ENCODE results near the gene MICAL2.

Gene MICAL2

DNA sequence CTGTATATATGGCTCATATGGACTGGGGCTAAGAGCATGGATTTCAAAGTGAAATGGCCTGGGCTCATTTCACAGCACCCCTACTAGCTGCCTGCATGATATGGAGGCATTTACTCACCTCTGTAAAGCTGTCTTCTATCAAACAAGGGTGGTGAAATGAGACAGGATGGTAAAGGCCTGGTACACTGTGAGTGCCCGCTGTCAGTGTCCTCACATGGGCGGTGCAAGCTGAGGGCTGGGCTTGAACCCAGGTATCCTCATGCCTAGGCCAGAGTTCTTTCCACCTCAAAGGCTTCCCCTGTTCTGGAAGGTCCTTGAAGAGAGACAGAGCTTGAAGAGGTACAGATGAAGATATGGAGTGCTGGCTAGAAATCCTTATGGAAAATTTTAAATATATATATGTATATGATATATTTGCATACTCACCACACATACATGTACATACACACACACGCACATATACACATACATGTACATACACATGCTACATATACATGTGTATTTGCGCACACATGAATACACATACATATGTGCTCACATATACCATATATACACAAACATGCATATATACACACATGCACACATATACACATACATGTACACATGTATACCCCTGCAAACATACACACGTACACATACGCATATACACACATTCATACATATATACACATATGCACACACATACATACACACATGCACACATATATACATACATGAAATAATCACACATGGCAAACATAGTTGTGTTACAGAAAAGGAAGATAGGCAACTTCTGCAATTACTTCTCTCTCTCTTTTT is 44.7 kb downstream of the MICAL2 start:
- Histone ChIP-seq H3K9me3 (ENCODE audit: control insufficient read depth, insufficient read depth, low read depth, low read length) (no peaks in the 10 kb centered on the region), H3K27ac (ENCODE audit: extremely low read depth, low read depth, low read length) (no peak overlapping the region), H3K4me1 (ENCODE audit: control insufficient read depth, insufficient read depth, low read length) (no peaks in the 10 kb centered on the region), H3K36me3 (ENCODE audit: control insufficient read depth in 2 of 2, insufficient read depth in 1 of 2, low read length in 2 of 2) (no peaks in the 10 kb centered on the region), H3K4me3 (ENCODE audit: low read depth, low read length) (no peak overlapping the region)
- ChIA-PET POLR2A (no interaction called here), CTCF (interaction anchor here (0.6 kb wide), 1 partner anchor 100 kb away, joined by 4 read pairs; no protein-coding TSS in a partner anchor)
- no peak for TF ChIP-seq ZNF354C (tag by site-specific recombination; IDR thresholded peaks at IDR 0.05; ENCODE audit: borderline replicate concordance, low read depth)
- no peak for TF ChIP-seq ZNF707 (tag by site-specific recombination; IDR thresholded peaks at IDR 0.05)
- TF ChIP-seq, protein P1, sequence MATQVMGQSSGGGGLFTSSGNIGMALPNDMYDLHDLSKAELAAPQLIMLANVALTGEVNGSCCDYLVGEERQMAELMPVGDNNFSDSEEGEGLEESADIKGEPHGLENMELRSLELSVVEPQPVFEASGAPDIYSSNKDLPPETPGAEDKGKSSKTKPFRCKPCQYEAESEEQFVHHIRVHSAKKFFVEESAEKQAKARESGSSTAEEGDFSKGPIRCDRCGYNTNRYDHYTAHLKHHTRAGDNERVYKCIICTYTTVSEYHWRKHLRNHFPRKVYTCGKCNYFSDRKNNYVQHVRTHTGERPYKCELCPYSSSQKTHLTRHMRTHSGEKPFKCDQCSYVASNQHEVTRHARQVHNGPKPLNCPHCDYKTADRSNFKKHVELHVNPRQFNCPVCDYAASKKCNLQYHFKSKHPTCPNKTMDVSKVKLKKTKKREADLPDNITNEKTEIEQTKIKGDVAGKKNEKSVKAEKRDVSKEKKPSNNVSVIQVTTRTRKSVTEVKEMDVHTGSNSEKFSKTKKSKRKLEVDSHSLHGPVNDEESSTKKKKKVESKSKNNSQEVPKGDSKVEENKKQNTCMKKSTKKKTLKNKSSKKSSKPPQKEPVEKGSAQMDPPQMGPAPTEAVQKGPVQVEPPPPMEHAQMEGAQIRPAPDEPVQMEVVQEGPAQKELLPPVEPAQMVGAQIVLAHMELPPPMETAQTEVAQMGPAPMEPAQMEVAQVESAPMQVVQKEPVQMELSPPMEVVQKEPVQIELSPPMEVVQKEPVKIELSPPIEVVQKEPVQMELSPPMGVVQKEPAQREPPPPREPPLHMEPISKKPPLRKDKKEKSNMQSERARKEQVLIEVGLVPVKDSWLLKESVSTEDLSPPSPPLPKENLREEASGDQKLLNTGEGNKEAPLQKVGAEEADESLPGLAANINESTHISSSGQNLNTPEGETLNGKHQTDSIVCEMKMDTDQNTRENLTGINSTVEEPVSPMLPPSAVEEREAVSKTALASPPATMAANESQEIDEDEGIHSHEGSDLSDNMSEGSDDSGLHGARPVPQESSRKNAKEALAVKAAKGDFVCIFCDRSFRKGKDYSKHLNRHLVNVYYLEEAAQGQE (tag by site-specific recombination; IDR thresholded peaks at IDR 0.05): no peak
- TF ChIP-seq SALL2 (tag by site-specific recombination; IDR thresholded peaks at IDR 0.05; ENCODE audit: borderline replicate concordance): no peak
- TF ChIP-seq ZNF48 (tag by site-specific recombination; IDR thresholded peaks at IDR 0.05): no peak
- TF ChIP-seq ZNF16 (tag by site-specific recombination; IDR thresholded peaks at IDR 0.05; ENCODE audit: low read depth): no peak
- TF ChIP-seq SCRT1 (tag by site-specific recombination; IDR thresholded peaks at IDR 0.05; ENCODE audit: borderline replicate concordance): no peak
- TF ChIP-seq MYNN (tag by site-specific recombination; IDR thresholded peaks at IDR 0.05; ENCODE audit: borderline replicate concordance): no peak
- TF ChIP-seq ZNF747 (tag by site-specific recombination; IDR thresholded peaks at IDR 0.05): no peak

DNA sequence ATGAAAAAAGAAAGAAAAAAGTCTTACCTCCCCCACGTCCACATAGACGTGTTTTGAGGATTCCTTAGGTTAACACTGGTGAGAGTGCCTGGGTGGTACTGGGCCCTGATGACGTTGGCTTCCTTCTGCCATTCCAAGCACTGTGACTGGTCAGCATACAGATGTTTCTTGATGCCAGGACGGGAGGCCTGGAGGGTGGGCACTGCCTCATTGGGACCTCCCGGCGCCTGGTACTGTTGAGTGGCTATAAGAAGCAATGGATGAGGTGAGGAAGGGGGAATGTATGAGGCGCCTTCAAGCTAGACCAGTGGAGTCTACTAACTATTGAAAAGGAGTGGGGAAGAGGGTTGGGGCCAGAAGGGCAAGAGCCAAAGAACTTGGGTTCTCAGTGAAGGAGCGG is 45.3 kb downstream of the MICAL2 start:
- CTCF ChIA-PET: no interaction called here
- Histone ChIP-seq H3K9me3 (ENCODE audit: control insufficient read depth, insufficient read depth, low read depth, low read length) (no peaks in the 10 kb centered on the region), H3K4me3 (ENCODE audit: low read depth, low read length) (no peak overlapping the region), H3K36me3 (ENCODE audit: control insufficient read depth in 2 of 2, insufficient read depth in 1 of 2, low read length in 2 of 2) (no peaks in the 10 kb centered on the region), H3K27ac (ENCODE audit: extremely low read depth, low read depth, low read length) (no peak overlapping the region), H3K4me1 (ENCODE audit: control insufficient read depth, insufficient read depth, low read length) (no peaks in the 10 kb centered on the region)
- TF ChIP-seq ZNF426 (tag by site-specific recombination; IDR thresholded peaks at IDR 0.05) (no peak), ZNF501 (tag by site-specific recombination; IDR thresholded peaks at IDR 0.05) (no peak), ZNF654 (tag by site-specific recombination; IDR thresholded peaks at IDR 0.05; ENCODE audit: low read depth) (no peak), ZNF544 (tag by site-specific recombination; IDR thresholded peaks at IDR 0.05) (no peak), ZNF404 (tag by site-specific recombination; IDR thresholded peaks at IDR 0.05) (no peak), SCRT2 (tag by site-specific recombination; IDR thresholded peaks at IDR 0.05) (no peak), ZNF37A (tag by site-specific recombination; IDR thresholded peaks at IDR 0.05) (no peak), ZNF138 (tag by site-specific recombination; IDR thresholded peaks at IDR 0.05; ENCODE audit: borderline replicate concordance) (no peak)
- TF ChIP-seq, protein P2, sequence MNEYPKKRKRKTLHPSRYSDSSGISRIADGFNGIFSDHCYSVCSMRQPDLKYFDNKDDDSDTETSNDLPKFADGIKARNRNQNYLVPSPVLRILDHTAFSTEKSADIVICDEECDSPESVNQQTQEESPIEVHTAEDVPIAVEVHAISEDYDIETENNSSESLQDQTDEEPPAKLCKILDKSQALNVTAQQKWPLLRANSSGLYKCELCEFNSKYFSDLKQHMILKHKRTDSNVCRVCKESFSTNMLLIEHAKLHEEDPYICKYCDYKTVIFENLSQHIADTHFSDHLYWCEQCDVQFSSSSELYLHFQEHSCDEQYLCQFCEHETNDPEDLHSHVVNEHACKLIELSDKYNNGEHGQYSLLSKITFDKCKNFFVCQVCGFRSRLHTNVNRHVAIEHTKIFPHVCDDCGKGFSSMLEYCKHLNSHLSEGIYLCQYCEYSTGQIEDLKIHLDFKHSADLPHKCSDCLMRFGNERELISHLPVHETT (tag by site-specific recombination; IDR thresholded peaks at IDR 0.05): no peak
- POLR2A ChIA-PET: no interaction called here

Measured in HEK293 (cell line).